Coronary artery (tissue), 2 donors: ENCODE data around the gene CANT1.

Source experiments
- DNase-seq: peaks from one replicate; pipeline ENCODE4 v3.0.0-alpha.2; 2017; ENCODE audit warnings: low spot score
- H3K27ac ChIP-seq, 2 donors: fragments of 200-600 bp; sonication (generic); one replicate each; pipeline ENCODE4 v1.5.1; 2016 to 2019
- H3K4me3 ChIP-seq: fragments of 200-600 bp; sonication (generic); 2 replicates; pipeline ENCODE4 v1.5.1; 2016; ENCODE audit warnings: mild to moderate bottlenecking, moderate library complexity
- CTCF ChIP-seq: fragments of 200-600 bp; sonication (generic); IDR thresholded peaks from one replicate; pipeline ENCODE4 v1.5.1; 2019; ENCODE audit warnings: antibody characterized with exemption

CANT1 gene

GRCh38 chr17:79046916-79047280, 37.3 kb upstream of the CANT1 start:
- no peak for DNase-seq
- H3K27ac ChIP-seq, result peak overlapping the region; percentile 57 to 83
- peak overlapping the region; percentile 48 for H3K4me3 ChIP-seq
- TF ChIP-seq CTCF, result no peak

- Histone ChIP-seq H3K27ac (peak overlapping the region; percentile 57 to 83), H3K4me3 (peak overlapping the region; percentile 48)
- no peak for TF ChIP-seq CTCF
- DNase-seq, result no peak
Measured at GRCh38 chr17:79046197-79046915, 36.8 kb upstream of the CANT1 start.

GRCh38 chr17:79045842-79046196, 36.3 kb upstream of the CANT1 start:
- peak overlapping the region; percentile 48 for H3K4me3 ChIP-seq
- peak overlapping the region; percentile 57 to 83 for H3K27ac ChIP-seq
- no peak for DNase-seq
- TF ChIP-seq CTCF, result peak; percentile 92

GRCh38 chr17:79045001-79045729, 35.6 kb upstream of the CANT1 start:
- H3K4me3 ChIP-seq, result no peak overlapping the region
- DNase-seq, result no peak
- no peak for TF ChIP-seq CTCF
- peak overlapping the region in 1 of 2 donors; percentile 57 for H3K27ac ChIP-seq

GRCh38 chr17:79044462-79044861, 34.9 kb upstream of the CANT1 start:
- TF ChIP-seq CTCF, result no peak
- no peak overlapping the region for H3K27ac ChIP-seq
- H3K4me3 ChIP-seq, result no peak overlapping the region
- DNase-seq, result no peak

GRCh38 chr17:79043931-79044320, 34.4 kb upstream of the CANT1 start:
- TF ChIP-seq CTCF, result no peak
- Histone ChIP-seq H3K4me3 (no peak overlapping the region), H3K27ac (no peak overlapping the region)
- no peak for DNase-seq
